ENCODE results near the gene RPL27A. TPM values are rescaled to one million over a fixed set of nuclear protein-coding genes. Genes with fewer than 3 reads are reported as not detected.
A peak's percentile ranks its signal among the peaks of the same experiment; 100 is the strongest.

The RPL27A gene
- total RNA-seq, 1 experiment from 2014 or later = 1,103 TPM

GRCh38 chr11:8679006-8679405 is 3.6 kb upstream of the RPL27A start (continued):
- TF ChIP-seq ZNF121 (CRISPR knock-in tag; IDR thresholded peaks at IDR 0.05) (no peak), EMX1 (CRISPR knock-in tag; IDR thresholded peaks at IDR 0.05) (no peak), RORB (CRISPR knock-in tag; IDR thresholded peaks at IDR 0.05) (no peak), TP53 (CRISPR knock-in tag; IDR thresholded peaks at IDR 0.05) (no peak), FOXP1 (CRISPR knock-in tag; IDR thresholded peaks at IDR 0.05; ENCODE audit: borderline replicate concordance) (no peak), ATF1 (CRISPR knock-in tag; IDR thresholded peaks at IDR 0.05) (no peak), ARID4B (CRISPR knock-in tag; IDR thresholded peaks at IDR 0.05; ENCODE audit: borderline replicate concordance) (no peak)
- TF ChIP-seq, protein P1, sequence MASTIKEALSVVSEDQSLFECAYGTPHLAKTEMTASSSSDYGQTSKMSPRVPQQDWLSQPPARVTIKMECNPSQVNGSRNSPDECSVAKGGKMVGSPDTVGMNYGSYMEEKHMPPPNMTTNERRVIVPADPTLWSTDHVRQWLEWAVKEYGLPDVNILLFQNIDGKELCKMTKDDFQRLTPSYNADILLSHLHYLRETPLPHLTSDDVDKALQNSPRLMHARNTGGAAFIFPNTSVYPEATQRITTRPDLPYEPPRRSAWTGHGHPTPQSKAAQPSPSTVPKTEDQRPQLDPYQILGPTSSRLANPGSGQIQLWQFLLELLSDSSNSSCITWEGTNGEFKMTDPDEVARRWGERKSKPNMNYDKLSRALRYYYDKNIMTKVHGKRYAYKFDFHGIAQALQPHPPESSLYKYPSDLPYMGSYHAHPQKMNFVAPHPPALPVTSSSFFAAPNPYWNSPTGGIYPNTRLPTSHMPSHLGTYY (CRISPR knock-in tag; IDR thresholded peaks at IDR 0.05) = no peak

GRCh38 chr11:8681837-8682302 is 722 bp upstream of the RPL27A start:
- H3K4me3 Mint-ChIP-seq = peak overlapping the region; percentile 88
- no peak for ATAC-seq
- POLR2A ChIA-PET = interaction anchor here (0.6 to 2.3 kb wide), 7 partner anchors 8 to 129 kb away, joined by 3 to 7 read pairs (median 5); a partner anchor contains a TSS
- CTCF ChIA-PET = interaction anchor here (1.1 kb wide), 1 partner anchor 42 kb away, joined by 3 read pairs; no protein-coding TSS in a partner anchor
- H3K36me3 Mint-ChIP-seq = peaks cover 47% of the 10 kb centered on the region
- peaks cover 43% of the 10 kb centered on the region for H3K4me1 Mint-ChIP-seq
- no peaks in the 10 kb centered on the region for H3K27me3 Mint-ChIP-seq (ENCODE audit: low read depth)
- H3K9me3 Mint-ChIP-seq = peaks cover 8% of the 10 kb centered on the region
- TF ChIP-seq CREB1 (CRISPR knock-in tag; IDR thresholded peaks at IDR 0.05) (no peak), GTF2I (CRISPR knock-in tag; conservative IDR thresholded peaks at IDR 0.05) (peak; percentile 46; the same call in 1 of the 2 replicates), ZNF121 (CRISPR knock-in tag; IDR thresholded peaks at IDR 0.05) (peak; percentile 93), AR (CRISPR knock-in tag; IDR thresholded peaks at IDR 0.05) (0 out of 2 replicates have a peak, but pooled peaks have one; percentile 5)
- DNase-seq (ENCODE audit: low spot score) = no peak
- H3K27ac Mint-ChIP-seq = peak overlapping the region; percentile 96

DNA sequence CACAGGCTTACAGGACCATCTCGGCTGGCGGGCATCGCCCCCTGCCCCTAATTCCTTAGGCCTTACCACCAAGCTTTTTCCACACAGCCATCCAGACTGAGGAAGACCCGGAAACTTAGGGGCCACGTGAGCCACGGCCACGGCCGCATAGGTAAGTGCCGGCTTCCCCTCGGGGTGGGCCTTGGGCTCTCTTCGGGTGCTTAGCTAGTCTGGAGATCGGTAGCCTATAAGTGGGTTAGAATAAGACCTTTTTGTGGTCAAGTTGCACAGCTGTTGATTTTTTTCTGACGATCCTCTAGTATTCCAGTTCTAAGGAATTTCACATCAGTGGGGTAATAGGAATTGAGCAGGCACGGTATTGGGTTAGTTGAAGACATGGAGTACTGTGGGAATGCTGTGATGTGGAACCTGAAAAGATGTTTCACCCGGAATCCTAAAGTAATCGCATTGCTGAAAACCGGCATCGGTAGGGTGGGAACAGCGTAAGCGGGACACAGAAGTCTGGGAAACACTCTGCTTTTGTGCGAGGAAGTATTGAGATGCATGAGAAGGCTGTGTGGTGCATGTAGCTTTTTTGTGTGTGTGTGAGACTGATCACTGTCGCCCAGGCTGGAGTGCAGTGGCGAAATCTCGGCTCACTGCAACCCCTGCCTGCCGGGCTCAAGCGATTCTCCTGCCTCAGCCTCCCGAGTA is 669 bp downstream of the RPL27A start:
- H3K27ac Mint-ChIP-seq = peak overlapping the region; percentile 95
- H3K4me1 Mint-ChIP-seq = peaks cover 49% of the 10 kb centered on the region
- POLR2A ChIA-PET = interaction anchor here (1.2 to 2.3 kb wide), 5 partner anchors 10 to 127 kb away, joined by 3 to 7 read pairs (median 7); a partner anchor contains a TSS
- TF ChIP-seq NFATC4 (CRISPR knock-in tag; IDR thresholded peaks at IDR 0.05) (peak; percentile 31; the same call in 1 of the 2 replicates), GRHL2 (CRISPR knock-in tag; IDR thresholded peaks at IDR 0.05; ENCODE audit: insufficient replicate concordance, severe bottlenecking) (no peak), CREM (CRISPR knock-in tag; IDR thresholded peaks at IDR 0.05) (no peak), USF2 (CRISPR knock-in tag; IDR thresholded peaks at IDR 0.05) (no peak), ZNF121 (CRISPR knock-in tag; IDR thresholded peaks at IDR 0.05) (no peak)
- TF ChIP-seq, protein P2, sequence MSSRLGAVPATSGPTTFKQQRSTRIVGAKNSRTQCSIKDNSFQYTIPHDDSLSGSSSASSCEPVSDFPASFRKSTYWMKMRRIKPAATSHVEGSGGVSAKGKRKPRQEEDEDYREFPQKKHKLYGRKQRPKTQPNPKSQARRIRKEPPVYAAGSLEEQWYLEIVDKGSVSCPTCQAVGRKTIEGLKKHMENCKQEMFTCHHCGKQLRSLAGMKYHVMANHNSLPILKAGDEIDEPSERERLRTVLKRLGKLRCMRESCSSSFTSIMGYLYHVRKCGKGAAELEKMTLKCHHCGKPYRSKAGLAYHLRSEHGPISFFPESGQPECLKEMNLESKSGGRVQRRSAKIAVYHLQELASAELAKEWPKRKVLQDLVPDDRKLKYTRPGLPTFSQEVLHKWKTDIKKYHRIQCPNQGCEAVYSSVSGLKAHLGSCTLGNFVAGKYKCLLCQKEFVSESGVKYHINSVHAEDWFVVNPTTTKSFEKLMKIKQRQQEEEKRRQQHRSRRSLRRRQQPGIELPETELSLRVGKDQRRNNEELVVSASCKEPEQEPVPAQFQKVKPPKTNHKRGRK (CRISPR knock-in tag; IDR thresholded peaks at IDR 0.05; ENCODE audit: borderline replicate concordance) = no peak
- TF ChIP-seq, protein P3, sequence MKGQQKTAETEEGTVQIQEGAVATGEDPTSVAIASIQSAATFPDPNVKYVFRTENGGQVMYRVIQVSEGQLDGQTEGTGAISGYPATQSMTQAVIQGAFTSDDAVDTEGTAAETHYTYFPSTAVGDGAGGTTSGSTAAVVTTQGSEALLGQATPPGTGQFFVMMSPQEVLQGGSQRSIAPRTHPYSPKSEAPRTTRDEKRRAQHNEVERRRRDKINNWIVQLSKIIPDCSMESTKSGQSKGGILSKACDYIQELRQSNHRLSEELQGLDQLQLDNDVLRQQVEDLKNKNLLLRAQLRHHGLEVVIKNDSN (CRISPR knock-in tag; IDR thresholded peaks at IDR 0.05) = 0 out of 2 replicates have a peak, but pooled peaks have one; percentile 38
- TF ChIP-seq, protein P1 (CRISPR knock-in tag; IDR thresholded peaks at IDR 0.05) = no peak

More for the DNA sequence above, 669 bp downstream of the RPL27A start:
- ATAC-seq = no peak
- Mint-ChIP-seq H3K4me3 (peak overlapping the region; percentile 88), H3K36me3 (peaks cover 49% of the 10 kb centered on the region), H3K27me3 (ENCODE audit: low read depth) (no peaks in the 10 kb centered on the region), H3K9me3 (peaks cover 8% of the 10 kb centered on the region)
- CTCF ChIA-PET = interaction anchor here (1.1 kb wide), 1 partner anchor 43 kb away, joined by 3 read pairs; no protein-coding TSS in a partner anchor
- DNase-seq (ENCODE audit: low spot score) = no peak
